Stimulated activated naive B cell treated with anti-CD40 and anti-IgM and Interleukin-4, amounts not matched to agents 10 μg/mL and 1 μg/mL and 100 μg/mL, for 72 hours (primary cell): ENCODE measurements around the gene PADI4.
A peak's percentile ranks its signal among the peaks of the same experiment; 100 is the strongest.
"Not testable (repeated sequence)": the region's sequence is repeated elsewhere in the genome, so short reads cannot be mapped to it uniquely, and the experiment has no call there.

ENCODE experiments used
- ATAC-seq, 2 donors: fragments of 150-1000 bp; cut with Tn5 transposase; replicated peaks; 2 replicates each; pipeline ENCODE4 v1.10.0; 2021; ENCODE audit warnings: moderate library complexity in 1 of 2
- DNase-seq: peaks from one replicate; pipeline ENCODE4 v3.0.0; 2021
- H3K27ac Mint-ChIP-seq: one replicate; pipeline ENCODE4 v1.8.0; 2022; ENCODE audit warnings: mild to moderate bottlenecking, mixed read lengths
- H3K27me3 Mint-ChIP-seq, 2 donors: one replicate each; pipeline ENCODE4 v1.8.0; 2022; ENCODE audit warnings: mixed read lengths in 2 of 2
- H3K36me3 Mint-ChIP-seq, 2 donors: one replicate each; pipeline ENCODE4 v1.8.0; 2022; ENCODE audit warnings: mixed read lengths in 2 of 2, mild to moderate bottlenecking in 1 of 2
- H3K4me1 Mint-ChIP-seq, 2 donors: one replicate each; pipeline ENCODE4 v1.8.0; 2022; ENCODE audit warnings: mixed read lengths in 2 of 2, mild to moderate bottlenecking in 1 of 2
- H3K4me3 Mint-ChIP-seq, 2 donors: one replicate each; pipeline ENCODE4 v1.8.0; 2022; ENCODE audit warnings: mild to moderate bottlenecking in 2 of 2, mixed read lengths in 2 of 2, moderate library complexity in 1 of 2
- H3K9me3 Mint-ChIP-seq, 2 donors: one replicate each; pipeline ENCODE4 v1.8.0; 2022; ENCODE audit warnings: mixed read lengths in 2 of 2, mild to moderate bottlenecking in 1 of 2

The PADI4 gene

DNA sequence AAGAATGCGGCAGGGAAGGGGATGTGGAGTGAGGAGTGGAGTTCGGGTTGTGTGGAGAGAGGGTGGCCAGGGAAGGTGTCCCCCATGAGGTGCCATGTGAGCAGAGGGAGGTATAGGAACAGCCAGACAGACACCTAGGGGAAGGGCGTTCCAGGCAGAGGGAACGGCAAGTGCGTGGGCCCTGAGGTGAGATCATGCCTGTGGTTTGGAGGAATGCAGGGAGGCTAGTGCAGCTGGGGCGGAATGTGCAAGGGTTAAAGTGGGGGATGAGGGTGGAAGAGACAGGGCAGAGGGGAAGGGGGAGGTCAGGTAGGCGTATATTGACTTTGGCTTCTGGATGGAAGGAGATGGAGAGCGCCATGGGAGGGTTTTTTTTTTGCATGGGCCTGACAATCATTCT is 32.4 kb downstream of the PADI4 start:
- ATAC-seq (no peak), DNase-seq (no peak)
- Mint-ChIP-seq H3K27ac (no peak overlapping the region), H3K36me3 (peaks cover 0 to 6% of the 10 kb centered on the region in 2 donors), H3K9me3 (peaks cover 1 to 14% of the 10 kb centered on the region in 2 donors), H3K27me3 (peaks cover 24 to 28% of the 10 kb centered on the region in 2 donors), H3K4me3 (no peak overlapping the region), H3K4me1 (peaks cover 1 to 6% of the 10 kb centered on the region in 2 donors)

DNA sequence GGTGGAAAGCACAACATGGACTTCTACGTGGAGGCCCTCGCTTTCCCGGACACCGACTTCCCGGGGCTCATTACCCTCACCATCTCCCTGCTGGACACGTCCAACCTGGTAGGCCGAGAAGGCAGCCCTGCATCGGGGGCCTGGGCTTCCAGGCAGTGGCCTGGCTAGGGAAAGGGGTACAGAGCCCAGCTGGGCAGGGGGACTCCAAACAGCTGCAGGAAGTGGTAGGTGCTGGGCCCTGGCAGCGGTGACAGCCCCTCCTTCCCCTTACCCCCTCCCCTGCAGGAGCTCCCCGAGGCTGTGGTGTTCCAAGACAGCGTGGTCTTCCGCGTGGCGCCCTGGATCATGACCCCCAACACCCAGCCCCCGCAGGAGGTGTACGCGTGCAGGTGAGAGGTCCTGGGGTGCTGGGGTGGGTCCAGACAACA is 34.0 kb downstream of the PADI4 start:
- H3K36me3 Mint-ChIP-seq = peaks cover 0 to 10% of the 10 kb centered on the region in 2 donors
- DNase-seq = no peak
- peaks cover 16 to 23% of the 10 kb centered on the region in 2 donors for H3K27me3 Mint-ChIP-seq
- H3K4me1 Mint-ChIP-seq = no peaks in the 10 kb centered on the region
- no peak overlapping the region for H3K4me3 Mint-ChIP-seq
- H3K27ac Mint-ChIP-seq = no peak overlapping the region
- ATAC-seq = no peak
- peaks cover 3 to 18% of the 10 kb centered on the region in 2 donors for H3K9me3 Mint-ChIP-seq

GRCh38 chr1:17345506-17345905 is 37.5 kb downstream of the PADI4 start:
- H3K27ac Mint-ChIP-seq, ATAC-seq, H3K4me3 Mint-ChIP-seq, DNase-seq: not testable (repeated sequence)
- H3K4me1 Mint-ChIP-seq = peaks cover 5 to 21% of the 10 kb centered on the region in 2 donors
- H3K9me3 Mint-ChIP-seq = peaks cover 3 to 18% of the 10 kb centered on the region in 2 donors
- peaks cover 24 to 28% of the 10 kb centered on the region in 2 donors for H3K27me3 Mint-ChIP-seq
- peaks cover 0 to 10% of the 10 kb centered on the region in 2 donors for H3K36me3 Mint-ChIP-seq

DNA sequence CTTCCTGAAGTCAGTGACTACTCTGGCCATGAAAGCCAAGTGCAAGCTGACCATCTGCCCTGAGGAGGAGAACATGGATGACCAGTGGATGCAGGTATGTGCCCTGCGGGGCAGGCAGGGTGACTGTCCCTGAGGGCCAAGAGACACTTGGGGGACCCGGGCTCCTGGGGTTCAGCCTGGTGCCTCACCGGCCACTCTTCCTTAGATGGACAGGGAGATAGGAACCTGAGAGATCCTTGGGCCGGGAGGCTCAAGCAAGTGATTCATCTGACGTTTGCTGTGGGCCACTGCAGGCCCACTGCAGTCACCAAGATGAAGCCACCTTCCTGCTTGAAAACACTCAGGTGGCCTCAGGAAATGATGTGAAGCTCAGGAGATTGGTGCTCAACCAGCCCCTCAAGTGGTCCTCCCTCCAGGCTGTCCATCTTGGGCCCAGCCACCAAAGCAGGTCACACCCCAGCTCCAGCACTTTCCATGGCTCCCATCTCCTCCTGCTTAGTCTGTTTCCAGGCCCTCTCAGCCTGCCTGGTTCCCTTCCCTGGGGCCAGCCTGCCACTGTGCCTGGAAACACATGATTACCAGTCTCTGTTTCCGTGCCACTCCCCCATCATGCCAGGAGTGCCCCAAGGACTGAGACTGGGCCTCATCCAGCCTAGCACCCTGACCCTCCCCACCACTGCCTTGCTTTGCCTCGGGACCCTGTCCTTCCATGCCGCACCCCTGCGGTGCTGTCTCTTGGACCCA is 38.2 kb downstream of the PADI4 start:
- DNase-seq (no peak), ATAC-seq (no peak)
- H3K4me3 Mint-ChIP-seq = no peak overlapping the region
- peaks cover 3 to 18% of the 10 kb centered on the region in 2 donors for H3K9me3 Mint-ChIP-seq
- H3K36me3 Mint-ChIP-seq = peaks cover 0 to 10% of the 10 kb centered on the region in 2 donors
- peaks cover 5 to 21% of the 10 kb centered on the region in 2 donors for H3K4me1 Mint-ChIP-seq
- peaks cover 23 to 31% of the 10 kb centered on the region in 2 donors for H3K27me3 Mint-ChIP-seq
- H3K27ac Mint-ChIP-seq = no peak overlapping the region

GRCh38 chr1:17347769-17348592 is 40.0 kb downstream of the PADI4 start:
- DNase-seq (no peak), ATAC-seq (no peak)
- no peak overlapping the region for H3K4me3 Mint-ChIP-seq
- H3K27ac Mint-ChIP-seq = peak overlapping the region; percentile 62
- H3K27me3 Mint-ChIP-seq = peaks cover 31 to 39% of the 10 kb centered on the region in 2 donors
- H3K9me3 Mint-ChIP-seq = peaks cover 3 to 18% of the 10 kb centered on the region in 2 donors
- H3K36me3 Mint-ChIP-seq = peaks cover 0 to 10% of the 10 kb centered on the region in 2 donors
- H3K4me1 Mint-ChIP-seq = peaks cover 8 to 27% of the 10 kb centered on the region in 2 donors

GRCh38 chr1:17348593-17349234 is 40.7 kb downstream of the PADI4 start:
- ATAC-seq (peak; percentile 99), DNase-seq (peak; percentile 67)
- Mint-ChIP-seq H3K4me3 (no peak overlapping the region), H3K27me3 (peaks cover 31 to 39% of the 10 kb centered on the region in 2 donors), H3K36me3 (peaks cover 0 to 9% of the 10 kb centered on the region in 2 donors), H3K4me1 (peaks cover 8 to 27% of the 10 kb centered on the region in 2 donors), H3K9me3 (peaks cover 3 to 16% of the 10 kb centered on the region in 2 donors), H3K27ac (peak overlapping the region; percentile 62)

GRCh38 chr1:17350083-17350482 is 42.1 kb downstream of the PADI4 start:
- H3K36me3 Mint-ChIP-seq = peaks cover 0 to 5% of the 10 kb centered on the region in 2 donors
- H3K4me1 Mint-ChIP-seq = peaks cover 10 to 27% of the 10 kb centered on the region in 2 donors
- H3K27me3 Mint-ChIP-seq = peaks cover 31 to 39% of the 10 kb centered on the region in 2 donors
- H3K9me3 Mint-ChIP-seq = peaks cover 1 to 7% of the 10 kb centered on the region in 2 donors
- ATAC-seq = no peak
- no peak for DNase-seq
- no peak overlapping the region for H3K4me3 Mint-ChIP-seq
- no peak overlapping the region for H3K27ac Mint-ChIP-seq

- no peak for ATAC-seq
Measured at GRCh38 chr1:17350928-17351446, 43.0 kb downstream of the PADI4 start.

GRCh38 chr1:17351598-17352324 is 43.8 kb downstream of the PADI4 start:
- DNase-seq (no peak), ATAC-seq (no peak)
- peaks cover 29 to 31% of the 10 kb centered on the region in 2 donors for H3K27me3 Mint-ChIP-seq
- no peaks in the 10 kb centered on the region for H3K36me3 Mint-ChIP-seq
- H3K4me1 Mint-ChIP-seq = peaks cover 18 to 39% of the 10 kb centered on the region in 2 donors
- no peak overlapping the region for H3K4me3 Mint-ChIP-seq
- H3K27ac Mint-ChIP-seq = no peak overlapping the region
- H3K9me3 Mint-ChIP-seq = no peaks in the 10 kb centered on the region

More at GRCh38 chr1:17350928-17351446, 43.0 kb downstream of the PADI4 start:
- Mint-ChIP-seq H3K27me3 (peaks cover 31 to 33% of the 10 kb centered on the region in 2 donors), H3K36me3 (no peaks in the 10 kb centered on the region), H3K9me3 (no peaks in the 10 kb centered on the region), H3K4me1 (peaks cover 14 to 32% of the 10 kb centered on the region in 2 donors), H3K4me3 (no peak overlapping the region), H3K27ac (no peak overlapping the region)
- no peak for DNase-seq

GRCh38 chr1:17352419-17352909 is 44.5 kb downstream of the PADI4 start:
- peaks cover 18 to 41% of the 10 kb centered on the region in 2 donors for H3K4me1 Mint-ChIP-seq
- DNase-seq (no peak), ATAC-seq (no peak)
- H3K9me3 Mint-ChIP-seq = no peaks in the 10 kb centered on the region
- H3K4me3 Mint-ChIP-seq = no peak overlapping the region
- peak overlapping the region; percentile 25 for H3K27ac Mint-ChIP-seq
- H3K36me3 Mint-ChIP-seq = no peaks in the 10 kb centered on the region
- H3K27me3 Mint-ChIP-seq = peaks cover 27 to 31% of the 10 kb centered on the region in 2 donors

DNA sequence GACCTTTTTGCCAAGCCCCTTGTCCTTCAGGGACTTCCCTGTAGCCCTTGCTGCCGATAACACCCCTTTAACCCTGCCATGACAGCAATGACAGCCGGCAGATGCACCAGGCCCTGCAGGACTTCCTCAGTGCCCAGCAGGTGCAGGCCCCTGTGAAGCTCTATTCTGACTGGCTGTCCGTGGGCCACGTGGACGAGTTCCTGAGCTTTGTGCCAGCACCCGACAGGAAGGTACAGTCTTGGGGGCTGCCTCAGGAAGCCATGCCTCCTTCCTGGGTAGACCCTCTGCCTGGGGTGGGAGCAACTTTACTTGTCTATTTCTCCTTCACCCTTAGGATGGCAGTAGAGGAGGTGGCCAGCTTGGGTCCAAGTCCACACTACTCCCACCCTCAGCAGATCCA is 47.9 kb downstream of the PADI4 start:
- Mint-ChIP-seq H3K27ac (no peak overlapping the region), H3K4me1 (peaks cover 15 to 20% of the 10 kb centered on the region in 2 donors), H3K4me3 (peak overlapping the region; percentile 22 to 40), H3K27me3 (peaks cover 13% of the 10 kb centered on the region in 2 donors), H3K9me3 (no peaks in the 10 kb centered on the region), H3K36me3 (no peaks in the 10 kb centered on the region)
- ATAC-seq (peak; percentile 86 to 91), DNase-seq (peak; percentile 7)

DNA sequence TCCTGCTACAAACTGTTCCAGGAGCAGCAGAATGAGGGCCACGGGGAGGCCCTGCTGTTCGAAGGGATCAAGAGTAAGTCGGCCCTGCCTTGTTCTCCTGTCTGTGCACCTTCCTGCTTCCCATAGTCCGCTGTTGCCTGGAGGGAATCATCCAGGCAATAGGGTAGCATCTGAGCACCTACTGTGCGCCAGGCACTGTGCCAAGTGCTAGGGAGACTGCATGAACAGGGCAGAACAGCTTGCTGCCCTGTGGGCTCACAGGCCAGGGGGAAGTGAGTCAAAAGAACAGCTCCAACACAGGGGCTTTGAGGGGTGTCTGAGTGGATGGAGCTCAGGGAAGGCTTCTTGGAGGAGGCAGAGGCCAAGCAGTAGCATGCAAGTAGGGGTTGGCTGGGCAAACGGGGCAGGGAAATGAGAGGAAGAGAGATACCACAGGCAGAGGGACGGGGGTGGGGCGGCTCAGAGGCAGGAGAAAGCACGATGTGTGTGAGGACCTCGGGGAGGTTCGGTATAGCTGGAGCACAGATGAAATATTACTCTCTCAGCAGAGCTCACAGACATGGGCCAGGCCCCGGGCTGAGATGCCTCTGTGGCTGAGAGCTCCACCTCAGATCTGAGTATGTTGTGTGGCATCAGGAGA is 48.5 kb downstream of the PADI4 start:
- Mint-ChIP-seq H3K27ac (no peak overlapping the region), H3K9me3 (no peaks in the 10 kb centered on the region), H3K4me1 (peaks cover 15 to 20% of the 10 kb centered on the region in 2 donors), H3K36me3 (no peaks in the 10 kb centered on the region), H3K4me3 (peak overlapping the region; percentile 22 to 40), H3K27me3 (peaks cover 11% of the 10 kb centered on the region in 2 donors)
- DNase-seq = no peak
- ATAC-seq = peak; percentile 18 to 23

DNA sequence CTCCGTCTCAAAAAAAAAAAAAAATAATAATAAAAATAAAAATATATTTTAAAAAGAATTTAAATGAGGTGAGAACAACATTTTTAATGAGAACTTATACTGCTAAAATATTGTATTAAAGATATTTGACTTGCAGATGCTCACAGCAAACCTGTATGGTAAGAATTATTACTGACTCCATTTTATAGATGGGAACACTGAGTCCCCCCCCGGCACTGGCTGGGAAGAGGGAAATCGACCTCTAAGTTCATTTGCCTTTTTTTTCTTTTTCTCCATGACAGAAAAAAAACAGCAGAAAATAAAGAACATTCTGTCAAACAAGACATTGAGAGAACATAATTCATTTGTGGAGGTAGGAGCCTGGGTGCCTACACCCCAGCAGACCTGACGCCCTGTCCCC is 50.6 kb downstream of the PADI4 start:
- H3K27ac Mint-ChIP-seq = no peak overlapping the region
- no peaks in the 10 kb centered on the region for H3K27me3 Mint-ChIP-seq
- ATAC-seq = no peak
- no peaks in the 10 kb centered on the region for H3K9me3 Mint-ChIP-seq
- no peaks in the 10 kb centered on the region for H3K36me3 Mint-ChIP-seq
- no peak for DNase-seq
- peaks cover 12 to 14% of the 10 kb centered on the region in 2 donors for H3K4me1 Mint-ChIP-seq
- no peak overlapping the region for H3K4me3 Mint-ChIP-seq
